Mammary epithelial cell (primary cell): ENCODE measurements around the gene BTD.
"Not testable (repeated sequence)": the region's sequence is repeated elsewhere in the genome, so short reads cannot be mapped to it uniquely, and the experiment has no call there.

ENCODE experiments used
- EZH2 ChIP-seq: IDR thresholded peaks from 2 replicates; pipeline ENCODE4 v1.6.1; 2012; ENCODE audit warnings: low read length, inconsistent platforms, borderline replicate concordance
- TF ChIP-seq, protein P1 (sequence below), 2 donors: IDR thresholded peaks in 1 of 2; conservative IDR thresholded peaks in 1 of 2; 2 replicates each; pipeline ENCODE4 v1.5.1; 2011 to 2012; ENCODE audit warnings: inconsistent platforms in 2 of 2, low read length in 2 of 2, mild to moderate bottlenecking in 2 of 2, control low read depth in 1 of 2, low read depth in 1 of 2; ENCODE audit not compliant: insufficient read depth in 1 of 2; ENCODE audit errors: extremely low read depth in 1 of 2

DNA sequence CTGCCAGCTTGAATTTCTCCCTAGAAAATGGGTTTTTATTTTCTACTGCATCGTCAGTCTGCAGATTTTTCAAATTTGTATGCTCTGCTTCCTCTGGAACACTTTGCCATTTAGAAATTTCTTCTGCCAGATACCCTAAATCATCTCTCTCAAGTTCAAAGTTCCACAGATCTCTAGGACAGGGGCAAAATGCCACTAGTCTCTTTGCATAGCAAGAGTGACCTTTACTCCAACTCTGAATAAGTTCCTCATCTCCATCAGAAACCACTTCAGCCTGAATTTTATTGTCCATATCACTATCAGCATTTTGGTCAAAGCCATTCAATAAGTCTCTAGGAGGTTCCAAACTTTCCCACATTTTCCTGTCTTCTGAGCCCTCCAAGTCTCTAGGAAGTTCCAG is 3.0 kb downstream of the BTD start:
- TF ChIP-seq, protein P1, sequence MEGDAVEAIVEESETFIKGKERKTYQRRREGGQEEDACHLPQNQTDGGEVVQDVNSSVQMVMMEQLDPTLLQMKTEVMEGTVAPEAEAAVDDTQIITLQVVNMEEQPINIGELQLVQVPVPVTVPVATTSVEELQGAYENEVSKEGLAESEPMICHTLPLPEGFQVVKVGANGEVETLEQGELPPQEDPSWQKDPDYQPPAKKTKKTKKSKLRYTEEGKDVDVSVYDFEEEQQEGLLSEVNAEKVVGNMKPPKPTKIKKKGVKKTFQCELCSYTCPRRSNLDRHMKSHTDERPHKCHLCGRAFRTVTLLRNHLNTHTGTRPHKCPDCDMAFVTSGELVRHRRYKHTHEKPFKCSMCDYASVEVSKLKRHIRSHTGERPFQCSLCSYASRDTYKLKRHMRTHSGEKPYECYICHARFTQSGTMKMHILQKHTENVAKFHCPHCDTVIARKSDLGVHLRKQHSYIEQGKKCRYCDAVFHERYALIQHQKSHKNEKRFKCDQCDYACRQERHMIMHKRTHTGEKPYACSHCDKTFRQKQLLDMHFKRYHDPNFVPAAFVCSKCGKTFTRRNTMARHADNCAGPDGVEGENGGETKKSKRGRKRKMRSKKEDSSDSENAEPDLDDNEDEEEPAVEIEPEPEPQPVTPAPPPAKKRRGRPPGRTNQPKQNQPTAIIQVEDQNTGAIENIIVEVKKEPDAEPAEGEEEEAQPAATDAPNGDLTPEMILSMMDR (conservative IDR thresholded peaks at IDR 0.05 in 1 of 2, IDR thresholded peaks at IDR 0.05 in 1 of 2; ENCODE audit: extremely low read depth in 1 of 2, insufficient read depth in 1 of 2, low read depth in 1 of 2, low read length in 2 of 2) = not testable (repeated sequence)
- TF ChIP-seq EZH2 = not testable (repeated sequence)
